HepG2 (cell line): ENCODE measurements around the gene SDF2. TPM values are rescaled to one million over a fixed set of nuclear protein-coding genes. Genes with fewer than 3 reads are reported as not detected.

Experiments used
- ARHGAP35 ChIP-seq: sonication (generic); formaldehyde crosslinking; IDR thresholded peaks from 2 replicates; pipeline ENCODE4 v1.9.0; 2022; ENCODE audit warnings: mild to moderate bottlenecking, inconsistent platforms, moderate library complexity, missing genetic modification reagents, borderline replicate concordance
- HNRNPL ChIP-seq: fragments of 200-400 bp; formaldehyde crosslinking; IDR thresholded peaks from 2 replicates; pipeline ENCODE4 v1.6.1; 2017; ENCODE audit warnings: mild to moderate bottlenecking, low read depth, low read length
- HOXA3 ChIP-seq: sonication (generic); formaldehyde crosslinking; IDR thresholded peaks from 2 replicates; pipeline ENCODE4 v1.5.0; 2020; ENCODE audit warnings: missing genetic modification reagents
- KAT2B ChIP-seq: fragments of 150-350 bp; IDR thresholded peaks from 2 replicates; pipeline ENCODE4 v1.6.1; 2014; ENCODE audit warnings: low read depth, low read length, borderline replicate concordance
- PCBP1 ChIP-seq: fragments of 200-400 bp; formaldehyde crosslinking; IDR thresholded peaks from 2 replicates; pipeline ENCODE4 v1.6.1; 2017; ENCODE audit warnings: mild to moderate bottlenecking, low read depth, low read length, borderline replicate concordance
- RARA ChIP-seq: IDR thresholded peaks from 2 replicates; pipeline ENCODE4 v1.6.1; 2016; ENCODE audit warnings: missing genetic modification reagents, missing compliant biosample characterization
- REXO4 ChIP-seq: sonication (generic); formaldehyde crosslinking; IDR thresholded peaks from 2 replicates; pipeline ENCODE4 v1.8.0; 2022; ENCODE audit warnings: missing genetic modification reagents, mild to moderate bottlenecking, borderline replicate concordance
- RFXANK ChIP-seq: IDR thresholded peaks from 2 replicates; pipeline ENCODE4 v1.6.1; 2016
- STAG1 ChIP-seq: sonication (generic); formaldehyde crosslinking; IDR thresholded peaks from 2 replicates; pipeline ENCODE4 v1.4.0; 2020; ENCODE audit warnings: missing genetic modification reagents
- WIZ ChIP-seq: sonication (generic); formaldehyde crosslinking; IDR thresholded peaks from 2 replicates; pipeline ENCODE4 v1.5.1; 2020; ENCODE audit warnings: mild to moderate bottlenecking, missing genetic modification reagents
- ZNF292 ChIP-seq: sonication (generic); formaldehyde crosslinking; IDR thresholded peaks from 2 replicates; pipeline ENCODE4 v1.8.1; 2022; ENCODE audit warnings: mild to moderate bottlenecking, low read depth, missing genetic modification reagents, borderline replicate concordance
- ZNF34 ChIP-seq: sonication (generic); formaldehyde crosslinking; IDR thresholded peaks from 2 replicates; pipeline ENCODE4 v1.4.0; 2020; ENCODE audit warnings: mild to moderate bottlenecking, missing genetic modification reagents, borderline replicate concordance
- polyA plus RNA-seq, 8 experiments: library from polyadenylated mRNA; depleted of rRNA in 3 of 8; stranded (reverse) in 7 of 8; unstranded in 1 of 8; fragments of >200 nt; fragmentation: Illumina TruSeq in 4 of 8; extraction: Trizol in 4 of 8; gene quantifications; 2 replicates each; pipeline versions ENCODE4 v1.2.1 to v1.2.3, GENCODE V29; 2011 to 2016; ENCODE audit warnings: low read depth in 4 of 8, missing spikeins in 1 of 8, mixed read lengths in 1 of 8; ENCODE audit not compliant: insufficient read depth in 1 of 8
- total RNA-seq, 5 experiments: library from RNA; depleted of rRNA; stranded (reverse); fragments of >200 nt; fragmentation: Illumina TruSeq; extraction: Trizol; gene quantifications; 2 replicates each; pipeline ENCODE4 v1.2.3, GENCODE V29; 2016; ENCODE audit warnings: low read depth in 1 of 5
- TF ChIP-seq, protein P1 (sequence below): sonication (generic); formaldehyde crosslinking; IDR thresholded peaks from 2 replicates; pipeline ENCODE4 v1.4.0; 2020; ENCODE audit warnings: missing genetic modification reagents, borderline replicate concordance
- TF ChIP-seq, protein P2 (sequence below): sonication (generic); IDR thresholded peaks from 2 replicates; pipeline ENCODE4 v1.6.1; 2016; ENCODE audit warnings: low read depth, borderline replicate concordance
- TF ChIP-seq, protein P3 (sequence below): sonication (generic); formaldehyde crosslinking; IDR thresholded peaks from 2 replicates; pipeline ENCODE4 v1.5.0; 2020; ENCODE audit warnings: missing genetic modification reagents, mild to moderate bottlenecking, borderline replicate concordance
- TF ChIP-seq, protein P4 (sequence below): sonication (generic); formaldehyde crosslinking; IDR thresholded peaks from 2 replicates; pipeline ENCODE4 v1.4.0; 2020; ENCODE audit warnings: missing genetic modification reagents
- TF ChIP-seq, protein P5 (sequence below): sonication (generic); formaldehyde crosslinking; IDR thresholded peaks from 2 replicates; pipeline ENCODE4 v1.4.0; 2020; ENCODE audit warnings: mild to moderate bottlenecking, low read depth, missing genetic modification reagents
- TF ChIP-seq, protein P6 (sequence below): sonication (generic); formaldehyde crosslinking; IDR thresholded peaks from 2 replicates; pipeline ENCODE4 v1.5.0; 2020; ENCODE audit warnings: mild to moderate bottlenecking, missing genetic modification reagents

SDF2 gene
- total and polyA plus RNA-seq, 2 of the 13 experiments (the other 11 are each of a cell fraction or from before 2014, with no cell fraction given) = 58.2 to 58.4 TPM

DNA sequence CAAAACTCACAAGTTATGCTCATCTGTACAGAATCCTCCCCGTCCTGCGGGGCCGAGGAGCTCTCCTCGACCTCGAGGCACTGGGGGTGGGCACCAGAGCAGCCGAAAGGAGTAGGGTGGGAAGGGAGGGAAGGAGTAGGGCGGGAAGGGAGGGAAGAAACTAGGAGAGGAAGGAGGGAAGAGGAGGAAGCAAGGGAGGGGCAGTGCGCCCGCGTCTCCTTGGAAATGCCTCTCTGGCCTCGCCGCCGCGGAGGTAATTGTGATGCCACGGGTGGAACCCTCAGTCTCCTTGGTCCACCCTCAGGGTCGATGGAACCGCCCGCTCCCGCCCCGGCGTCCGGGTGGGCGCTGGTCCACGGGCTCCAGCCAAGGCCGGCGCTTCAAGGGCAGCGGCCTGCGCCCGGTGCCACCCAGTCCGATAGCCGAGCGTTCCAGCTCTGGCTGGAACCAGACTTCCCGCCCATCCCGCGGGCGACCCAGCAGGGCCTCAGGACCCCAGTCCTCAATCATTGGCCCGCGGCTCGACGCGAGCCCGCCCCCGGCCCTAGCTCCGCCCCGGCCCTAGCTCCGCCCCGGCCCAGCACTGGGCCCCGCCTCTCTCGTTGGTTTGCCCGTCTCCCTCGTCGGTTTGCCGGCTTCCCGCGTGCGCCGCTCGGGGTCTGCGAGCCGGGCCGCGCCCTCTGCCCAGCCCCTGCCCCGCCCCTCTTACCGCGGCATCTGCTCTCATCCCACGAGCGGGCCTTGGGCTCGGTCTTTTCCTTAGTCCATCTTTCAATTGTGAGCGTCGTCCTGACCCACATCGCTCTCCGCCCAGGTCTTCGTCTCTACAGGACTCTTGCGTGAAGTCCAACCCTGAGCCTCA, 49.4 kb upstream of the SDF2 start (continued):
- TF ChIP-seq, protein P1, sequence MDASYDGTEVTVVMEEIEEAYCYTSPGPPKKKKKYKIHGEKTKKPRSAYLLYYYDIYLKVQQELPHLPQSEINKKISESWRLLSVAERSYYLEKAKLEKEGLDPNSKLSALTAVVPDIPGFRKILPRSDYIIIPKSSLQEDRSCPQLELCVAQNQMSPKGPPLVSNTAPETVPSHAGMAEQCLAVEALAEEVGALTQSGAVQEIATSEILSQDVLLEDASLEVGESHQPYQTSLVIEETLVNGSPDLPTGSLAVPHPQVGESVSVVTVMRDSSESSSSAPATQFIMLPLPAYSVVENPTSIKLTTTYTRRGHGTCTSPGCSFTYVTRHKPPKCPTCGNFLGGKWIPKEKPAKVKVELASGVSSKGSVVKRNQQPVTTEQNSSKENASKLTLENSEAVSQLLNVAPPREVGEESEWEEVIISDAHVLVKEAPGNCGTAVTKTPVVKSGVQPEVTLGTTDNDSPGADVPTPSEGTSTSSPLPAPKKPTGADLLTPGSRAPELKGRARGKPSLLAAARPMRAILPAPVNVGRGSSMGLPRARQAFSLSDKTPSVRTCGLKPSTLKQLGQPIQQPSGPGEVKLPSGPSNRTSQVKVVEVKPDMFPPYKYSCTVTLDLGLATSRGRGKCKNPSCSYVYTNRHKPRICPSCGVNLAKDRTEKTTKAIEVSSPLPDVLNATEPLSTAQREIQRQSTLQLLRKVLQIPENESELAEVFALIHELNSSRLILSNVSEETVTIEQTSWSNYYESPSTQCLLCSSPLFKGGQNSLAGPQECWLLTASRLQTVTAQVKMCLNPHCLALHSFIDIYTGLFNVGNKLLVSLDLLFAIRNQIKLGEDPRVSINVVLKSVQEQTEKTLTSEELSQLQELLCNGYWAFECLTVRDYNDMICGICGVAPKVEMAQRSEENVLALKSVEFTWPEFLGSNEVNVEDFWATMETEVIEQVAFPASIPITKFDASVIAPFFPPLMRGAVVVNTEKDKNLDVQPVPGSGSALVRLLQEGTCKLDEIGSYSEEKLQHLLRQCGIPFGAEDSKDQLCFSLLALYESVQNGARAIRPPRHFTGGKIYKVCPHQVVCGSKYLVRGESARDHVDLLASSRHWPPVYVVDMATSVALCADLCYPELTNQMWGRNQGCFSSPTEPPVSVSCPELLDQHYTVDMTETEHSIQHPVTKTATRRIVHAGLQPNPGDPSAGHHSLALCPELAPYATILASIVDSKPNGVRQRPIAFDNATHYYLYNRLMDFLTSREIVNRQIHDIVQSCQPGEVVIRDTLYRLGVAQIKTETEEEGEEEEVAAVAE (CRISPR knock-in tag) = no peak
- TF ChIP-seq STAG1 (CRISPR knock-in tag) = no peak
- TF ChIP-seq, protein P2, sequence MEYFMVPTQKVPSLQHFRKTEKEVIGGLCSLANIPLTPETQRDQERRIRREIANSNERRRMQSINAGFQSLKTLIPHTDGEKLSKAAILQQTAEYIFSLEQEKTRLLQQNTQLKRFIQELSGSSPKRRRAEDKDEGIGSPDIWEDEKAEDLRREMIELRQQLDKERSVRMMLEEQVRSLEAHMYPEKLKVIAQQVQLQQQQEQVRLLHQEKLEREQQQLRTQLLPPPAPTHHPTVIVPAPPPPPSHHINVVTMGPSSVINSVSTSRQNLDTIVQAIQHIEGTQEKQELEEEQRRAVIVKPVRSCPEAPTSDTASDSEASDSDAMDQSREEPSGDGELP = no peak
- no peak for TF ChIP-seq KAT2B
- TF ChIP-seq, protein P3, sequence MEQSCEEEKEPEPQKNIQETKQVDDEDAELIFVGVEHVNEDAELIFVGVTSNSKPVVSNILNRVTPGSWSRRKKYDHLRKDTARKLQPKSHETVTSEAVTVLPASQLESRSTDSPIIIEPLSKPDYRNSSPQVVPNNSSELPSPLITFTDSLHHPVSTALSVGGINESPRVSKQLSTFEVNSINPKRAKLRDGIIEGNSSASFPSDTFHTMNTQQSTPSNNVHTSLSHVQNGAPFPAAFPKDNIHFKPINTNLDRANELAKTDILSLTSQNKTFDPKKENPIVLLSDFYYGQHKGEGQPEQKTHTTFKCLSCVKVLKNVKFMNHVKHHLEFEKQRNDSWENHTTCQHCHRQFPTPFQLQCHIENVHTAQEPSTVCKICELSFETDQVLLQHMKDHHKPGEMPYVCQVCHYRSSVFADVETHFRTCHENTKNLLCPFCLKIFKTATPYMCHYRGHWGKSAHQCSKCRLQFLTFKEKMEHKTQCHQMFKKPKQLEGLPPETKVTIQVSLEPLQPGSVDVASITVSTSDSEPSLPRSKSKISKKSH = no peak
- no peak for TF ChIP-seq RARA (CRISPR knock-in tag)
- peak; percentile 32; the same call in 1 of the 2 replicates for TF ChIP-seq ARHGAP35
- TF ChIP-seq, protein P4, sequence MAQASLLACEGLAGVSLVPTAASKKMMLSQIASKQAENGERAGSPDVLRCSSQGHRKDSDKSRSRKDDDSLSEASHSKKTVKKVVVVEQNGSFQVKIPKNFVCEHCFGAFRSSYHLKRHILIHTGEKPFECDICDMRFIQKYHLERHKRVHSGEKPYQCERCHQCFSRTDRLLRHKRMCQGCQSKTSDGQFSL (CRISPR knock-in tag) = peak; percentile 13; the same call in 1 of the 2 replicates
- 0 out of 2 replicates have a peak, but pooled peaks have one; percentile 81 for TF ChIP-seq PCBP1
- no peak for TF ChIP-seq WIZ (CRISPR knock-in tag)
- TF ChIP-seq REXO4 (CRISPR knock-in tag) = no peak
- peak; percentile 89 for TF ChIP-seq HNRNPL
- TF ChIP-seq HOXA3 (CRISPR knock-in tag) = peak; percentile 59
- TF ChIP-seq RFXANK = no peak
- TF ChIP-seq ZNF34 (CRISPR knock-in tag) = no peak
- TF ChIP-seq, protein P5, sequence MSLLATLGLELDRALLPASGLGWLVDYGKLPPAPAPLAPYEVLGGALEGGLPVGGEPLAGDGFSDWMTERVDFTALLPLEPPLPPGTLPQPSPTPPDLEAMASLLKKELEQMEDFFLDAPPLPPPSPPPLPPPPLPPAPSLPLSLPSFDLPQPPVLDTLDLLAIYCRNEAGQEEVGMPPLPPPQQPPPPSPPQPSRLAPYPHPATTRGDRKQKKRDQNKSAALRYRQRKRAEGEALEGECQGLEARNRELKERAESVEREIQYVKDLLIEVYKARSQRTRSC (CRISPR knock-in tag) = no peak
- TF ChIP-seq ZNF292 (CRISPR knock-in tag) = no peak
- TF ChIP-seq, protein P6, sequence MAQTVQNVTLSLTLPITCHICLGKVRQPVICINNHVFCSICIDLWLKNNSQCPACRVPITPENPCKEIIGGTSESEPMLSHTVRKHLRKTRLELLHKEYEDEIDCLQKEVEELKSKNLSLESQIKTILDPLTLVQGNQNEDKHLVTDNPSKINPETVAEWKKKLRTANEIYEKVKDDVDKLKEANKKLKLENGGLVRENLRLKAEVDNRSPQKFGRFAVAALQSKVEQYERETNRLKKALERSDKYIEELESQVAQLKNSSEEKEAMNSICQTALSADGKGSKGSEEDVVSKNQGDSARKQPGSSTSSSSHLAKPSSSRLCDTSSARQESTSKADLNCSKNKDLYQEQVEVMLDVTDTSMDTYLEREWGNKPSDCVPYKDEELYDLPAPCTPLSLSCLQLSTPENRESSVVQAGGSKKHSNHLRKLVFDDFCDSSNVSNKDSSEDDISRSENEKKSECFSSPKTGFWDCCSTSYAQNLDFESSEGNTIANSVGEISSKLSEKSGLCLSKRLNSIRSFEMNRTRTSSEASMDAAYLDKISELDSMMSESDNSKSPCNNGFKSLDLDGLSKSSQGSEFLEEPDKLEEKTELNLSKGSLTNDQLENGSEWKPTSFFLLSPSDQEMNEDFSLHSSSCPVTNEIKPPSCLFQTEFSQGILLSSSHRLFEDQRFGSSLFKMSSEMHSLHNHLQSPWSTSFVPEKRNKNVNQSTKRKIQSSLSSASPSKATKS (CRISPR knock-in tag) = no peak
